ENCODE results near the gene ATP6V0C. TPM values are rescaled to one million over a fixed set of nuclear protein-coding genes. Genes with fewer than 3 reads are reported as not detected.

Gene ATP6V0C
- total and polyA plus RNA-seq, 4 experiments from 2014 or later, result 57.5 to 129 (median 103) TPM

DNA sequence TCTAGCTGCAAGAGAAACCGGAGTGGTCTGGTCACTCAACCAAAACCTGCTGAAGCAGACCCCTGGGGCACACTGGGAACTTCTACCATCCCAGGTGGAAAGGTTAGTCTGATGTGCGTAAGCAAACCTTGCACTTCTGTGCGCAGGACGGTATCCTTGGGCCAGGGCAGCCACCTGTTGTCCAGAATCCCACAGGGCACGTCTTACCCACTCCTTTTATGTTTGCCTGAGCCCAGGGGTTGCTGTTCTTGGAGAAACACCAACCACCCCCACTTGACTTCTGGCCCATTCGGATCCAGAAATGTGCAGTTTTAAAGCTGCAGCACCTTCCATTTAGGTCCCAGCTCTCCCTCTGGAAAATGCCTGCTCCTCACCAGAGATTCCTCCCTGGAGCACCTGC is 20.1 kb upstream of the ATP6V0C start:
- intact Hi-C loops (cut with micrococcal nuclease), result no loop called here
- CTCF ChIA-PET (ENCODE audit: partially characterized antibody), result interaction anchor here (0.8 kb wide), 1 partner anchor 9 kb away, joined by 3 read pairs; no protein-coding TSS in a partner anchor

DNA sequence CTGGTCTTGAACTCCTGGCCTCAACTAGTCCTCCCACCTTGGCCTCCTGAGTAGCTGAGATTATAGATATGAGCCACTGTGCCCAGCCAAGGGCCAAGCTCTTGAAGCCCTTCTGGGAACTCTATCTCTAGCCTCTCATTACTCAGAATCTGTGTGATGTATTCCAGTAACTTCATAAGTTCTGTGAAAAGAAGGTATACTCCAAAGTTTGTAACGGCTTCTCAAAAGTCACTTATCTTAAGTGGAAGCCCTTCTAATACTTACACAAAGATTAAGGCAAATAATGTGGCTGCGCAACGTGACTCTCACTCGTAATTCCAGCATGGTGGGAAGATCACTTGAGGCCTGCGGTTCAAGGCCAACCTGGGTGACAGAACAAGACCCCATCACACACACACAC is 19.1 kb upstream of the ATP6V0C start:
- no peak for DNase-seq
- Mint-ChIP-seq H3K4me3 (no peak overlapping the region), H3K9me3 (no peaks in the 10 kb centered on the region), H3K27ac (no peak overlapping the region), H3K27me3 (no peaks in the 10 kb centered on the region), H3K4me1 (no peaks in the 10 kb centered on the region), H3K36me3 (peaks cover 6% of the 10 kb centered on the region in 2 donors)
- ChIA-PET CTCF (ENCODE audit: partially characterized antibody) (no interaction called here), POLR2A (ENCODE audit: partially characterized antibody) (no interaction called here)
- Histone ChIP-seq H3K9me3 (ENCODE audit: control insufficient read depth in 1 of 2, low read length in 2 of 2) (no peaks in the 10 kb centered on the region), H3K4me3 (ENCODE audit: low read length in 2 of 2) (no peak overlapping the region), H3K4me1 (ENCODE audit: insufficient read depth, low read length) (no peaks in the 10 kb centered on the region), H3K27me3 (ENCODE audit: insufficient read depth, low read length) (no peaks in the 10 kb centered on the region), H3K27ac (ENCODE audit: low read depth, low read length) (no peak overlapping the region), H3K36me3 (ENCODE audit: insufficient read depth, low read length) (no peaks in the 10 kb centered on the region)
- intact Hi-C loops (cut with micrococcal nuclease), result no loop called here

More for the DNA sequence above, 20.1 kb upstream of the ATP6V0C start:
- Mint-ChIP-seq H3K4me1 (no peaks in the 10 kb centered on the region), H3K36me3 (peaks cover 6% of the 10 kb centered on the region in 2 donors), H3K4me3 (no peak overlapping the region), H3K27ac (no peak overlapping the region), H3K27me3 (no peaks in the 10 kb centered on the region), H3K9me3 (no peaks in the 10 kb centered on the region)
- POLR2A ChIA-PET (ENCODE audit: partially characterized antibody), result no interaction called here
- peak in 1 of 5 donors; percentile 2 for DNase-seq
- H3K4me3 ChIP-seq (ENCODE audit: low read length in 2 of 2), result no peak overlapping the region
- no peaks in the 10 kb centered on the region for H3K36me3 ChIP-seq (ENCODE audit: insufficient read depth, low read length)
- H3K27ac ChIP-seq (ENCODE audit: low read depth, low read length), result no peak overlapping the region
- no peaks in the 10 kb centered on the region for H3K27me3 ChIP-seq (ENCODE audit: insufficient read depth, low read length)
- no peaks in the 10 kb centered on the region for H3K4me1 ChIP-seq (ENCODE audit: insufficient read depth, low read length)
- no peaks in the 10 kb centered on the region for H3K9me3 ChIP-seq (ENCODE audit: control insufficient read depth in 1 of 2, low read length in 2 of 2)

DNA sequence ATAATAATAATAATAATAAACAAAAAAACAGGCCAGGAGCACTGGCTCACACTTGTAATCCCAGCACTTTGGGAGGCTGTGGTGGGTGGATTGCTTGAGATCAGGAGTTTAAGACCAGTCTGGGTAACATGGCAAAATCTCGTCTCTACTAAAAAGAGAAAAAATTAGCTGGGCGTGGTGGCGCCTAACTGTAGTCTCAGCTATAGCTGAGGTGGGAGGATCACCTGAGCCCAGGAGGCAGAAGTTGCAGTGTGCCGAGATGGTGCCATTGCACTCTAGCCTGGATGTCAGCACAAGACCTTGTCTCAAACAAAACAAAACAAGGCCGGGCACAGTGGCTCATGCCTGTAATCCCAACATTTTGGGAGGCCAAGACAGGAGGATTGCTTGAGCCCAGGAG is 18.7 kb upstream of the ATP6V0C start:
- POLR2A ChIA-PET (ENCODE audit: partially characterized antibody), result no interaction called here
- no peak for DNase-seq

DNA sequence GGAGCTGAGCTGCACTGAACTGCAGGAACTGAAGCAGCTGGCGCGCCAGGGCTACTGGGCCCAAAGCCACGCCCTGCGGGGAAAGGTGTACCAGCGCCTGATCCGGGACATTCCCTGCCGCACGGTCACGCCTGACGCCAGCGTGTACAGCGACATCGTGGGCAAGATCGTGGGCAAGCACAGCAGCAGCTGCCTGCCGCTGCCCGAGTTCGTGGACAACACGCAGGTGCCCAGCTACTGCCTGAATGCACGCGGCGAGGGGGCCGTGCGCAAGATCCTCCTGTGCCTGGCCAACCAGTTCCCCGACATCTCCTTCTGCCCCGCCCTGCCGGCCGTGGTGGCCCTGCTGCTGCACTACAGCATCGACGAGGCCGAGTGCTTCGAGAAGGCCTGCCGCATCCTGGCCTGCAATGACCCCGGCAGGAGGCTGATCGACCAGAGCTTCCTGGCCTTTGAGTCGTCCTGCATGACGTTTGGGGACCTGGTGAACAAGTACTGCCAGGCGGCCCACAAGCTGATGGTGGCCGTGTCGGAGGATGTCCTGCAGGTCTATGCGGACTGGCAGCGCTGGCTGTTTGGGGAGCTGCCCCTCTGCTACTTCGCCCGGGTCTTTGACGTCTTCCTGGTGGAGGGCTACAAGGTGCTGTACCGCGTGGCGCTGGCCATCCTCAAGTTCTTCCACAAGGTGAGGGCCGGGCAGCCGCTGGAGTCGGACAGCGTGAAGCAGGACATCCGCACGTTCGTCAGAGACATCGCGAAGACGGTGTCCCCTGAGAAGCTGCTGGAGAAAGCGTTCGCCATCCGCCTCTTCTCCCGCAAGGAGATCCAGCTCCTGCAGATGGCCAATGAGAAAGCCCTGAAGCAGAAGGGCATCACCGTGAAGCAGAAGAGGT is 17.3 kb upstream of the ATP6V0C start:
- Mint-ChIP-seq H3K27me3 (no peaks in the 10 kb centered on the region), H3K4me1 (no peaks in the 10 kb centered on the region), H3K4me3 (no peak overlapping the region), H3K36me3 (peaks cover 6% of the 10 kb centered on the region in 2 donors), H3K9me3 (no peaks in the 10 kb centered on the region), H3K27ac (no peak overlapping the region)
- intact Hi-C loops (cut with micrococcal nuclease), result no loop called here
- no peak for DNase-seq
- H3K27me3 ChIP-seq (ENCODE audit: insufficient read depth, low read length), result no peaks in the 10 kb centered on the region
- H3K27ac ChIP-seq (ENCODE audit: low read depth, low read length), result no peak overlapping the region
- H3K4me3 ChIP-seq (ENCODE audit: low read length in 2 of 2), result no peak overlapping the region
- CTCF ChIA-PET (ENCODE audit: partially characterized antibody), result interaction anchor here (1.0 to 4.4 kb wide), 2 partner anchors 10 to 302 kb away, joined by 3 to 17 read pairs; no protein-coding TSS in a partner anchor
- no peaks in the 10 kb centered on the region for H3K4me1 ChIP-seq (ENCODE audit: insufficient read depth, low read length)
- H3K9me3 ChIP-seq (ENCODE audit: control insufficient read depth in 1 of 2, low read length in 2 of 2), result no peaks in the 10 kb centered on the region
- POLR2A ChIA-PET (ENCODE audit: partially characterized antibody), result no interaction called here
- H3K36me3 ChIP-seq (ENCODE audit: insufficient read depth, low read length), result no peaks in the 10 kb centered on the region

More for the DNA sequence above, 18.7 kb upstream of the ATP6V0C start:
- intact Hi-C loops (cut with micrococcal nuclease), result no loop called here
- H3K4me1 ChIP-seq (ENCODE audit: insufficient read depth, low read length), result no peaks in the 10 kb centered on the region
- H3K36me3 Mint-ChIP-seq, result peaks cover 6% of the 10 kb centered on the region in 2 donors
- H3K9me3 ChIP-seq (ENCODE audit: control insufficient read depth in 1 of 2, low read length in 2 of 2), result no peaks in the 10 kb centered on the region
- no peaks in the 10 kb centered on the region for H3K9me3 Mint-ChIP-seq
- H3K36me3 ChIP-seq (ENCODE audit: insufficient read depth, low read length), result no peaks in the 10 kb centered on the region
- no peak overlapping the region for H3K27ac Mint-ChIP-seq
- CTCF ChIA-PET (ENCODE audit: partially characterized antibody), result no interaction called here
- no peaks in the 10 kb centered on the region for H3K27me3 Mint-ChIP-seq
- no peak overlapping the region for H3K4me3 Mint-ChIP-seq
- H3K4me1 Mint-ChIP-seq, result no peaks in the 10 kb centered on the region
- H3K27ac ChIP-seq (ENCODE audit: low read depth, low read length), result no peak overlapping the region
- H3K4me3 ChIP-seq (ENCODE audit: low read length in 2 of 2), result no peak overlapping the region
- no peaks in the 10 kb centered on the region for H3K27me3 ChIP-seq (ENCODE audit: insufficient read depth, low read length)

DNA sequence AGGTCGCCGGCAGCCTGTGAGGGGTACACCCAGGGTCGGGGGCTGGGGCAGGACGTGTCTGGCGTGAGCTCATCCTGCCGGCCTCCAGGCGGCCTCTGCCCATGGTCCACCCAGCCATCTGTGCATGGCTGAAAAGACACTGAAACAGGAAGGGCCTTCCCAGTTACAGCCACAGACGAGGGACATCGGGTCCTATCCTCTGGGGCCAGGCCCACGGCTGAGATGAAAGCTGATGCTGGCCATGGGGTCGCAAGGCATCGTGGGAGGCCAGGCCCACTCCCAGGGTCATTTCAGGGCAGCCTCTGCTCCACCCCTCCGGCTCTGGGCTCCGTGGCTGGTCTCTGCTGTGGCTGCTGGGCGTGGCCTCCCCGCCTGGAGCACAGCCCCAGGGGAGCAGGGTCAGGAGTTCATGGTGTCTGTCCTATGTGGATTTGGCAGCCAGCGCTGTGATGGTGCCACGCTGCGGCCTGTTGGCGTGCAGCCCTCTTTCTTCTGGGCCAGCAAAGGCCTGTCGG is 16.6 kb upstream of the ATP6V0C start:
- POLR2A ChIA-PET (ENCODE audit: partially characterized antibody), result no interaction called here
- H3K4me3 Mint-ChIP-seq, result no peak overlapping the region

DNA sequence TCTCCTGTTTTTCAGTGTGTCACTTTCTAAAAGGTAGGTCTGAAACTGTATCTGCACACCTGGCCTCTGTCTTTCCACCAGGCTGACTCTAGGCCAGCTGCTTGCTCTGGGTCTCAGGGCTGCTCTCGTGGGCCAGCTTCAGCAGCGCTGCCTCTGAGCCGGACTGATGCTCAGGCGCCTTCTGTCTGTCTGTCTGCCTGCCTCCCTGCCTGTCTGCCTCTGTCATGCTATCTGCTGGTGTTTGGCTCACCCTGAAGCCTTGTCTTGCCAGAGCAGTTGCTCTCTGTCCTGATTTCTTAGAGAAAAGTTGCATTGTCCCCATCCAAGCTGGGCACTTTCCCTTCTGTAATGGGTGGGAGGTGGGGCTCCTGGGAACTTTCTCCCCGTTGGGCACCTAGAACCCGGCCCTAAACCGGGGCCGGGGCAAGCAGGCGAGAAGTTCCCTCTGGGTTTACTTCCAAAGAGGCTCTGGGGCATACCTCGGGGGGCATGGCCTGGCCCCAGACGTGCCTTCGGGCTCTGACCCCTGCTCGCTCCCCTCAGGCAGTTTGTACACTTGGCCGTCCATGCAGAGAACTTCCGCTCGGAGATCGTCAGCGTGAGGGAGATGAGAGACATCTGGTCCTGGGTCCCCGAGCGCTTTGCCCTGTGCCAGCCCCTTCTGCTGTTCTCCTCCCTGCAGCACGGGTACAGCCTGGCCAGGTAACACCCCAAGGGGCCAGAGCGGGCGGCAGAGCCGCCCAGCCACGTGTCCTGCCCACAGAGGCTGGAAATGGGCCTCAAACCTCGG is 15.9 kb upstream of the ATP6V0C start:
- intact Hi-C loops (cut with micrococcal nuclease), result no loop called here
- Histone ChIP-seq H3K9me3 (ENCODE audit: control insufficient read depth in 1 of 2, low read length in 2 of 2) (no peaks in the 10 kb centered on the region), H3K36me3 (ENCODE audit: insufficient read depth, low read length) (no peaks in the 10 kb centered on the region), H3K27me3 (ENCODE audit: insufficient read depth, low read length) (no peaks in the 10 kb centered on the region), H3K27ac (ENCODE audit: low read depth, low read length) (no peak overlapping the region), H3K4me3 (ENCODE audit: low read length in 2 of 2) (no peak overlapping the region), H3K4me1 (ENCODE audit: insufficient read depth, low read length) (no peaks in the 10 kb centered on the region)
- no peaks in the 10 kb centered on the region for H3K9me3 Mint-ChIP-seq
- DNase-seq, result no peak
- no peaks in the 10 kb centered on the region for H3K4me1 Mint-ChIP-seq
- ChIA-PET CTCF (ENCODE audit: partially characterized antibody) (interaction anchor here (1.0 to 4.4 kb wide), 2 partner anchors 11 to 303 kb away, joined by 3 to 17 read pairs; no protein-coding TSS in a partner anchor), POLR2A (ENCODE audit: partially characterized antibody) (no interaction called here)
- peaks cover 6% of the 10 kb centered on the region in 2 donors for H3K36me3 Mint-ChIP-seq
- no peaks in the 10 kb centered on the region for H3K27me3 Mint-ChIP-seq
- H3K27ac Mint-ChIP-seq, result no peak overlapping the region
- no peak overlapping the region for H3K4me3 Mint-ChIP-seq

More for the DNA sequence above, 16.6 kb upstream of the ATP6V0C start:
- H3K36me3 ChIP-seq (ENCODE audit: insufficient read depth, low read length), result no peaks in the 10 kb centered on the region
- no peaks in the 10 kb centered on the region for H3K27me3 Mint-ChIP-seq
- H3K9me3 ChIP-seq (ENCODE audit: control insufficient read depth in 1 of 2, low read length in 2 of 2), result no peaks in the 10 kb centered on the region
- no peak overlapping the region for H3K27ac ChIP-seq (ENCODE audit: low read depth, low read length)
- no peaks in the 10 kb centered on the region for H3K27me3 ChIP-seq (ENCODE audit: insufficient read depth, low read length)
- DNase-seq, result no peak
- intact Hi-C loops (cut with micrococcal nuclease), result no loop called here
- H3K27ac Mint-ChIP-seq, result no peak overlapping the region
- no peak overlapping the region for H3K4me3 ChIP-seq (ENCODE audit: low read length in 2 of 2)
- no peaks in the 10 kb centered on the region for H3K4me1 ChIP-seq (ENCODE audit: insufficient read depth, low read length)
- CTCF ChIA-PET (ENCODE audit: partially characterized antibody), result interaction anchor here (0.5 to 4.4 kb wide), 3 partner anchors 11 to 578 kb away, joined by 3 to 17 read pairs (median 3); no protein-coding TSS in a partner anchor
- no peaks in the 10 kb centered on the region for H3K4me1 Mint-ChIP-seq
- no peaks in the 10 kb centered on the region for H3K9me3 Mint-ChIP-seq
- H3K36me3 Mint-ChIP-seq, result peaks cover 6% of the 10 kb centered on the region in 2 donors
